ENCODE measurements around the gene MESD. TPM values are rescaled to one million over a fixed set of nuclear protein-coding genes. Genes with fewer than 3 reads are reported as not detected.

MESD gene
- total RNA-seq, 2 donors from 2014 or later = 31.7 to 35.8 TPM

GRCh38 chr15:81029414-81030300 is 40.0 kb upstream of the MESD start:
- H3K4me1 Mint-ChIP-seq = no peaks in the 10 kb centered on the region
- Histone ChIP-seq H3K27ac (ENCODE audit: low read depth, low read length) (no peak overlapping the region), H3K9ac (ENCODE audit: extremely low read depth, low read length, poor library complexity, severe bottlenecking) (no peak overlapping the region), H3K4me3 (ENCODE audit: low read length) (no peak overlapping the region), H3K4me1 (ENCODE audit: control insufficient read depth, insufficient read depth, low read length) (no peaks in the 10 kb centered on the region), H3K36me3 (ENCODE audit: control insufficient read depth, insufficient read depth, low read length) (no peaks in the 10 kb centered on the region), H3K9me3 (ENCODE audit: control insufficient read depth, low read length) (peaks cover 4% of the 10 kb centered on the region), H3K27me3 (ENCODE audit: control insufficient read depth, insufficient read depth, low read length, poor library complexity, severe bottlenecking) (no peaks in the 10 kb centered on the region)
- H3K9me3 Mint-ChIP-seq = peaks cover 16% of the 10 kb centered on the region
- no peak for DNase-seq
- no peak overlapping the region for H3K4me3 Mint-ChIP-seq
- H3K36me3 Mint-ChIP-seq (ENCODE audit: low read depth) = no peaks in the 10 kb centered on the region
- no peaks in the 10 kb centered on the region for H3K27me3 Mint-ChIP-seq (ENCODE audit: insufficient read depth)
- no peak overlapping the region for H3K27ac Mint-ChIP-seq
- TF ChIP-seq CTCF (conservative IDR thresholded peaks at IDR 0.05) = no peak
- WGBS, 2 experiments (ENCODE audit: insufficient coverage in 1 of 2, insufficient read length in 1 of 2) = 89% methylated on average over 3 of the region's 3 CpGs; no CpG with 5 or more reads in 1 of the 2 experiments

GRCh38 chr15:81026836-81027599 is 37.4 kb upstream of the MESD start:
- peaks cover 4% of the 10 kb centered on the region for H3K9me3 ChIP-seq (ENCODE audit: control insufficient read depth, low read length)
- no peak overlapping the region for H3K4me3 ChIP-seq (ENCODE audit: low read length)
- TF ChIP-seq CTCF (conservative IDR thresholded peaks at IDR 0.05) = no peak
- DNase-seq = no peak
- no peak overlapping the region for H3K4me3 Mint-ChIP-seq
- whole genome bisulfite sequencing, 2 experiments (ENCODE audit: insufficient coverage in 1 of 2, insufficient read length in 1 of 2) = 94 to 100% methylated on average over 2 of the region's 2 CpGs
- no peaks in the 10 kb centered on the region for H3K36me3 ChIP-seq (ENCODE audit: control insufficient read depth, insufficient read depth, low read length)
- no peak overlapping the region for H3K9ac ChIP-seq (ENCODE audit: extremely low read depth, low read length, poor library complexity, severe bottlenecking)
- H3K27me3 Mint-ChIP-seq (ENCODE audit: insufficient read depth) = no peaks in the 10 kb centered on the region
- no peaks in the 10 kb centered on the region for H3K4me1 ChIP-seq (ENCODE audit: control insufficient read depth, insufficient read depth, low read length)
- no peaks in the 10 kb centered on the region for H3K36me3 Mint-ChIP-seq (ENCODE audit: low read depth)
- no peaks in the 10 kb centered on the region for H3K27me3 ChIP-seq (ENCODE audit: control insufficient read depth, insufficient read depth, low read length, poor library complexity, severe bottlenecking)
- no peak overlapping the region for H3K27ac ChIP-seq (ENCODE audit: low read depth, low read length)
- H3K9me3 Mint-ChIP-seq = peaks cover 16% of the 10 kb centered on the region
- no peak overlapping the region for H3K27ac Mint-ChIP-seq
- peaks cover 11% of the 10 kb centered on the region for H3K4me1 Mint-ChIP-seq

- no peak for DNase-seq
- Mint-ChIP-seq H3K36me3 (ENCODE audit: low read depth) (no peaks in the 10 kb centered on the region), H3K4me3 (no peak overlapping the region), H3K4me1 (peaks cover 11% of the 10 kb centered on the region), H3K27ac (no peak overlapping the region), H3K27me3 (ENCODE audit: insufficient read depth) (no peaks in the 10 kb centered on the region), H3K9me3 (peaks cover 16% of the 10 kb centered on the region)
- WGBS, 2 experiments (ENCODE audit: insufficient coverage in 1 of 2, insufficient read length in 1 of 2) = 87 to 94% methylated on average over 2 to 4 of the region's 4 CpGs
- Histone ChIP-seq H3K27ac (ENCODE audit: low read depth, low read length) (no peak overlapping the region), H3K4me1 (ENCODE audit: control insufficient read depth, insufficient read depth, low read length) (no peaks in the 10 kb centered on the region), H3K4me3 (ENCODE audit: low read length) (no peak overlapping the region), H3K9ac (ENCODE audit: extremely low read depth, low read length, poor library complexity, severe bottlenecking) (no peak overlapping the region), H3K27me3 (ENCODE audit: control insufficient read depth, insufficient read depth, low read length, poor library complexity, severe bottlenecking) (no peaks in the 10 kb centered on the region), H3K9me3 (ENCODE audit: control insufficient read depth, low read length) (peaks cover 4% of the 10 kb centered on the region), H3K36me3 (ENCODE audit: control insufficient read depth, insufficient read depth, low read length) (no peaks in the 10 kb centered on the region)
- TF ChIP-seq CTCF (conservative IDR thresholded peaks at IDR 0.05) = no peak
Measured at GRCh38 chr15:81025721-81026370, 36.2 kb upstream of the MESD start.
